Measurements from ENCODE around the gene GLOD4. TPM values are rescaled to one million over a fixed set of nuclear protein-coding genes. Genes with fewer than 3 reads are reported as not detected.
"Not testable (repeated sequence)": the region's sequence is repeated elsewhere in the genome, so short reads cannot be mapped to it uniquely, and the experiment has no call there.

GLOD4 gene
- total RNA-seq, 1 donor from 2014 or later, result 87.0 TPM

- H3K4me3 ChIP-seq (ENCODE audit: low read depth, low read length), result no peak overlapping the region
- no peak for TF ChIP-seq CTCF (IDR thresholded peaks at IDR 0.05; ENCODE audit: insufficient read depth, low read length, poor library complexity, severe bottlenecking)
- H3K36me3 ChIP-seq (ENCODE audit: control insufficient read depth, insufficient read depth, low read length), result peaks cover 4% of the 10 kb centered on the region
- H3K27me3 ChIP-seq (ENCODE audit: control insufficient read depth, insufficient read depth, low read length), result no peaks in the 10 kb centered on the region
- no peak for DNase-seq (ENCODE audit: low read depth)
Observed at GRCh38 chr17:788551-788950, 6.5 kb upstream of the GLOD4 start.

- H3K36me3 ChIP-seq (ENCODE audit: control insufficient read depth, insufficient read depth, low read length), result peaks cover 4% of the 10 kb centered on the region
- H3K27me3 ChIP-seq (ENCODE audit: control insufficient read depth, insufficient read depth, low read length), result no peaks in the 10 kb centered on the region
- no peak for TF ChIP-seq CTCF (IDR thresholded peaks at IDR 0.05; ENCODE audit: insufficient read depth, low read length, poor library complexity, severe bottlenecking)
- no peak for DNase-seq (ENCODE audit: low read depth)
- no peak overlapping the region for H3K4me3 ChIP-seq (ENCODE audit: low read depth, low read length)
Observed at GRCh38 chr17:787641-788221, 5.7 kb upstream of the GLOD4 start.

- not testable (repeated sequence) for DNase-seq (ENCODE audit: low read depth); H3K4me3 ChIP-seq (ENCODE audit: low read depth, low read length); H3K36me3 ChIP-seq (ENCODE audit: control insufficient read depth, insufficient read depth, low read length); H3K27me3 ChIP-seq (ENCODE audit: control insufficient read depth, insufficient read depth, low read length)
Observed at GRCh38 chr17:785901-786300, 3.8 kb upstream of the GLOD4 start.

GRCh38 chr17:784143-784542, 2.1 kb upstream of the GLOD4 start:
- DNase-seq (ENCODE audit: low read depth), result no peak
- Histone ChIP-seq H3K27me3 (ENCODE audit: control insufficient read depth, insufficient read depth, low read length) (no peaks in the 10 kb centered on the region), H3K36me3 (ENCODE audit: control insufficient read depth, insufficient read depth, low read length) (no peaks in the 10 kb centered on the region), H3K4me3 (ENCODE audit: low read depth, low read length) (no peak overlapping the region)
- TF ChIP-seq CTCF (IDR thresholded peaks at IDR 0.05; ENCODE audit: insufficient read depth, low read length, poor library complexity, severe bottlenecking), result no peak

- no peak overlapping the region for H3K4me3 ChIP-seq (ENCODE audit: low read depth, low read length)
- H3K36me3 ChIP-seq (ENCODE audit: control insufficient read depth, insufficient read depth, low read length), result peaks cover 1% of the 10 kb centered on the region
- TF ChIP-seq CTCF (IDR thresholded peaks at IDR 0.05; ENCODE audit: insufficient read depth, low read length, poor library complexity, severe bottlenecking), result no peak
Observed at GRCh38 chr17:778096-778495, 4.0 kb downstream of the GLOD4 start.

GRCh38 chr17:774313-774584, 7.8 kb downstream of the GLOD4 start:
- peaks cover 4% of the 10 kb centered on the region for H3K36me3 ChIP-seq (ENCODE audit: control insufficient read depth, insufficient read depth, low read length)
- no peak for TF ChIP-seq CTCF (IDR thresholded peaks at IDR 0.05; ENCODE audit: insufficient read depth, low read length, poor library complexity, severe bottlenecking)
- no peak overlapping the region for H3K4me3 ChIP-seq (ENCODE audit: low read depth, low read length)
- DNase-seq (ENCODE audit: low read depth), result no peak
- H3K27me3 ChIP-seq (ENCODE audit: control insufficient read depth, insufficient read depth, low read length), result no peaks in the 10 kb centered on the region

More at GRCh38 chr17:778096-778495, 4.0 kb downstream of the GLOD4 start:
- no peaks in the 10 kb centered on the region for H3K27me3 ChIP-seq (ENCODE audit: control insufficient read depth, insufficient read depth, low read length)
- DNase-seq (ENCODE audit: low read depth), result no peak
